Endothelial cell of umbilical vein (primary cell): ENCODE measurements around the gene SLC6A9. TPM values are rescaled to one million over a fixed set of nuclear protein-coding genes. Genes with fewer than 3 reads are reported as not detected.

ENCODE experiments used
- BruUV-seq: library from RNA; stranded (reverse); fragments of 400-500 nt; replicated peaks from 2 replicates; lab custom pipeline; 2021; lab: Mats Ljungman, UMichigan
- CTCF ChIA-PET: fragments of 300-600, 350-600 bp; sonication (Branson Sonifier 250); formaldehyde crosslinking; loops from one replicate; lab custom pipeline; 2021; ENCODE audit warnings: antibody characterized with exemption, inconsistent platforms; lab: Charles Lee
- POLR2A ChIA-PET: fragments of 300-600, 350-600 bp; sonication (Branson Sonifier 250); formaldehyde crosslinking; loops from one replicate; lab custom pipeline; 2021; ENCODE audit warnings: antibody characterized with exemption, inconsistent platforms; lab: Charles Lee
- DNase-seq: peaks from one replicate; pipeline ENCODE4 v3.0.0-alpha.2; 2011; ENCODE audit warnings: low read depth, low spot score
- FAIRE-seq: peaks from 2 replicates; lab custom pipeline; 2011; peaks lifted over from hg19 to GRCh38; lab: Jason Lieb, UNC
- H2AFZ ChIP-seq: 2 replicates; pipeline ENCODE4 v1.6.0; 2012; ENCODE audit warnings: low read depth, low read length, control low read depth, inconsistent platforms
- H3K27ac ChIP-seq: 2 replicates; pipeline ENCODE4 v1.5.1; 2011; ENCODE audit warnings: low read depth, mild to moderate bottlenecking, control low read depth, low read length, moderate library complexity; ENCODE audit not compliant: insufficient read depth
- H3K27me3 ChIP-seq, 2 experiments: 2 replicates each; pipeline versions ENCODE4 v1.6.0 to v1.6.1; 2011; ENCODE audit warnings: low read length in 2 of 2, mixed read lengths in 1 of 2; ENCODE audit not compliant: control insufficient read depth in 2 of 2, insufficient read depth in 2 of 2
- H3K36me3 ChIP-seq, 2 experiments: 2 replicates in 1 of 2; 3 replicates in 1 of 2; pipeline ENCODE4 v1.5.1; 2011; ENCODE audit warnings: low read length in 2 of 2, mild to moderate bottlenecking in 1 of 2, moderate library complexity in 1 of 2; ENCODE audit not compliant: control insufficient read depth in 2 of 2, insufficient read depth in 2 of 2; ENCODE audit errors: extremely low read depth in 1 of 2
- H3K4me1 ChIP-seq: 3 replicates; pipeline ENCODE4 v1.5.1; 2011; ENCODE audit warnings: mild to moderate bottlenecking, low read length; ENCODE audit not compliant: control insufficient read depth, insufficient read depth; ENCODE audit errors: extremely low read depth
- H3K4me2 ChIP-seq: 2 replicates; pipeline ENCODE4 v1.6.1; 2011; ENCODE audit warnings: low read length, control low read depth, mixed read lengths; ENCODE audit not compliant: insufficient read depth
- H3K4me3 ChIP-seq, 3 experiments: fragments of 200-600 bp in 1 of 3; sonication (generic), shearing (Covaris generic) in 1 of 3; replicated peaks in 1 of 3; 2 replicates each; pipeline ENCODE4 v1.5.1; 2011 to 2016; ENCODE audit warnings: control low read depth in 3 of 3, low read length in 3 of 3, mild to moderate bottlenecking in 2 of 3, inconsistent platforms in 1 of 3, low read depth in 1 of 3, moderate library complexity in 1 of 3; ENCODE audit not compliant: insufficient read depth in 1 of 3
- H3K79me2 ChIP-seq: 2 replicates; pipeline ENCODE4 v1.6.0; 2012; ENCODE audit warnings: low read length, inconsistent platforms; ENCODE audit not compliant: control insufficient read depth, insufficient read depth
- H3K9ac ChIP-seq: replicated peaks from 2 replicates; pipeline ENCODE3; 2011; ENCODE audit warnings: low read length, control low read depth; ENCODE audit not compliant: insufficient read depth; ENCODE audit errors: extremely low read depth
- H3K9me1 ChIP-seq: replicated peaks from 3 replicates; pipeline ENCODE4 v1.6.0; 2011; ENCODE audit warnings: mild to moderate bottlenecking, low read length; ENCODE audit not compliant: control insufficient read depth, insufficient read depth; ENCODE audit errors: extremely low read depth
- H3K9me3 ChIP-seq: replicated peaks from 2 replicates; pipeline ENCODE4 v1.5.1; 2012; ENCODE audit warnings: low read length, inconsistent platforms; ENCODE audit not compliant: control insufficient read depth, insufficient read depth
- H4K20me1 ChIP-seq: replicated peaks from 2 replicates; pipeline ENCODE3; 2011; ENCODE audit warnings: mild to moderate bottlenecking, low read length; ENCODE audit not compliant: control insufficient read depth, insufficient read depth; ENCODE audit errors: extremely low read depth
- EZH2 ChIP-seq: IDR thresholded peaks from 2 replicates; pipeline ENCODE4 v1.6.1; 2012; ENCODE audit warnings: borderline replicate concordance, low read depth, mild to moderate bottlenecking, moderate library complexity, low read length, inconsistent platforms; ENCODE audit not compliant: severe bottlenecking
- FOS ChIP-seq: IDR thresholded peaks from 2 replicates; pipeline ENCODE4 v1.6.1; 2011; ENCODE audit warnings: mild to moderate bottlenecking, low read length, moderate library complexity, borderline replicate concordance; ENCODE audit not compliant: insufficient read depth
- GATA2 ChIP-seq: IDR thresholded peaks from 2 replicates; pipeline ENCODE4 v1.7.0; 2011; ENCODE audit warnings: low read depth, mild to moderate bottlenecking, moderate library complexity, mixed read lengths, low read length; ENCODE audit not compliant: insufficient read length, insufficient read depth
- MAX ChIP-seq: IDR thresholded peaks from 2 replicates; pipeline ENCODE4 v1.6.1; 2011; ENCODE audit not compliant: insufficient read depth, insufficient read length
- MYC ChIP-seq: IDR thresholded peaks from one replicate; pipeline ENCODE4 v1.6.1; 2011; ENCODE audit warnings: mild to moderate bottlenecking, low read depth, low read length
- POLR2A ChIP-seq: IDR thresholded peaks from 2 replicates; pipeline ENCODE4 v1.6.1; 2012; ENCODE audit warnings: low read depth, mild to moderate bottlenecking, control low read depth, low read length
- POLR2AphosphoS5 ChIP-seq: IDR thresholded peaks from 2 replicates; pipeline ENCODE4 v1.6.1; 2012; ENCODE audit warnings: low read depth, mild to moderate bottlenecking, control low read depth, low read length, moderate library complexity; ENCODE audit not compliant: insufficient read depth
- dilution Hi-C: fragments of 300-500 bp; cut with MboI; formaldehyde crosslinking; loops from one replicate; pipeline ENCODE4 v1.15.0; 2019; ENCODE audit warnings: low sequenced_read_pairs; ENCODE audit not compliant: extremely low pct_ligation_motif_present
- intact Hi-C: fragments of 100-400 bp; cut with micrococcal nuclease; formaldehyde crosslinking; loops from one replicate; pipeline ENCODE4 v1.10.0; 2022
- polyA plus RNA-seq, 4 experiments: library from polyadenylated mRNA; depleted of rRNA in 3 of 4; stranded (reverse) in 3 of 4; unstranded in 1 of 4; fragments of >200 nt; gene quantifications; 2 replicates each; pipeline versions ENCODE4 v1.2.1 to v1.2.3, GENCODE V29; 2011 to 2012; ENCODE audit warnings: missing spikeins in 1 of 4
- total RNA-seq: library from RNA; stranded (reverse); gene quantifications from 2 replicates; pipeline ENCODE4 v1.2.3, GENCODE V29; 2021
- TF ChIP-seq, protein P1 (sequence below), 2 donors: IDR thresholded peaks; 1 replicate in 1 of 2; 2 replicates in 1 of 2; pipeline ENCODE4 v1.5.1; 2011; ENCODE audit warnings: low read length in 2 of 2, mild to moderate bottlenecking in 2 of 2, moderate library complexity in 2 of 2, control low read depth in 1 of 2, inconsistent platforms in 1 of 2, low read depth in 1 of 2; ENCODE audit not compliant: insufficient read depth in 1 of 2; ENCODE audit errors: extremely low read depth in 1 of 2

The SLC6A9 gene
- total and polyA plus RNA-seq, 2 donors (not counting 3 experiments of a cell fraction or from before 2014, with no cell fraction given), result 0.80 to 1.5 TPM

GRCh38 chr1:43961692-43962091 lies 69.6 kb downstream of the SLC6A9 start:
- ChIA-PET POLR2A (no interaction called here), CTCF (no interaction called here)
- H3K4me3 ChIP-seq, result no peak overlapping the region
- dilution Hi-C loops (no loop called here), intact Hi-C loops (no loop called here)
- no peak overlapping the region for H2AFZ ChIP-seq
- no peak for FAIRE-seq
- H3K9ac ChIP-seq, result no peak overlapping the region
- H3K79me2 ChIP-seq, result no peaks in the 10 kb centered on the region
- H3K4me2 ChIP-seq, result no peak overlapping the region
- H3K36me3 ChIP-seq, result peaks cover 5 to 34% of the 10 kb centered on the region in 2 experiments
- TF ChIP-seq EZH2, result no peak
- TF ChIP-seq GATA2, result no peak
- TF ChIP-seq POLR2A, result no peak
- TF ChIP-seq POLR2AphosphoS5, result no peak
- TF ChIP-seq, protein P1, sequence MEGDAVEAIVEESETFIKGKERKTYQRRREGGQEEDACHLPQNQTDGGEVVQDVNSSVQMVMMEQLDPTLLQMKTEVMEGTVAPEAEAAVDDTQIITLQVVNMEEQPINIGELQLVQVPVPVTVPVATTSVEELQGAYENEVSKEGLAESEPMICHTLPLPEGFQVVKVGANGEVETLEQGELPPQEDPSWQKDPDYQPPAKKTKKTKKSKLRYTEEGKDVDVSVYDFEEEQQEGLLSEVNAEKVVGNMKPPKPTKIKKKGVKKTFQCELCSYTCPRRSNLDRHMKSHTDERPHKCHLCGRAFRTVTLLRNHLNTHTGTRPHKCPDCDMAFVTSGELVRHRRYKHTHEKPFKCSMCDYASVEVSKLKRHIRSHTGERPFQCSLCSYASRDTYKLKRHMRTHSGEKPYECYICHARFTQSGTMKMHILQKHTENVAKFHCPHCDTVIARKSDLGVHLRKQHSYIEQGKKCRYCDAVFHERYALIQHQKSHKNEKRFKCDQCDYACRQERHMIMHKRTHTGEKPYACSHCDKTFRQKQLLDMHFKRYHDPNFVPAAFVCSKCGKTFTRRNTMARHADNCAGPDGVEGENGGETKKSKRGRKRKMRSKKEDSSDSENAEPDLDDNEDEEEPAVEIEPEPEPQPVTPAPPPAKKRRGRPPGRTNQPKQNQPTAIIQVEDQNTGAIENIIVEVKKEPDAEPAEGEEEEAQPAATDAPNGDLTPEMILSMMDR (IDR thresholded peaks at IDR 0.05; ENCODE audit: extremely low read depth in 1 of 2, insufficient read depth in 1 of 2, low read depth in 1 of 2, low read length in 2 of 2), result no peak
- TF ChIP-seq FOS, result no peak
- TF ChIP-seq MAX, result no peak
- TF ChIP-seq MYC, result no peak
- no peaks in the 10 kb centered on the region for H4K20me1 ChIP-seq
- H3K9me3 ChIP-seq, result no peaks in the 10 kb centered on the region
- DNase-seq, result no peak
- no peak overlapping the region for H3K27ac ChIP-seq
- no peaks in the 10 kb centered on the region for H3K9me1 ChIP-seq
- BruUV-seq, result no TSS peak
- no peaks in the 10 kb centered on the region for H3K27me3 ChIP-seq
- H3K4me1 ChIP-seq, result no peaks in the 10 kb centered on the region
